SU-DHL-6 (cell line): ENCODE results near the gene CRHR2.

Source experiments
- EZH2phosphoT487 ChIP-seq: fragments of 200-600 bp; sonication (generic), shearing (Covaris generic); conservative IDR thresholded peaks from 2 replicates; pipeline ENCODE4 v1.6.1; 2018; ENCODE audit warnings: mild to moderate bottlenecking, antibody characterized with exemption, low read length, moderate library complexity, mixed read lengths
- TF ChIP-seq, protein P1 (sequence below): fragments of 200-600 bp; sonication (generic); IDR thresholded peaks from one replicate; pipeline ENCODE4 v1.5.1; 2017; ENCODE audit warnings: antibody characterized with exemption, mild to moderate bottlenecking, low read length, moderate library complexity; ENCODE audit not compliant: insufficient read depth, poor library complexity, severe bottlenecking

DNA sequence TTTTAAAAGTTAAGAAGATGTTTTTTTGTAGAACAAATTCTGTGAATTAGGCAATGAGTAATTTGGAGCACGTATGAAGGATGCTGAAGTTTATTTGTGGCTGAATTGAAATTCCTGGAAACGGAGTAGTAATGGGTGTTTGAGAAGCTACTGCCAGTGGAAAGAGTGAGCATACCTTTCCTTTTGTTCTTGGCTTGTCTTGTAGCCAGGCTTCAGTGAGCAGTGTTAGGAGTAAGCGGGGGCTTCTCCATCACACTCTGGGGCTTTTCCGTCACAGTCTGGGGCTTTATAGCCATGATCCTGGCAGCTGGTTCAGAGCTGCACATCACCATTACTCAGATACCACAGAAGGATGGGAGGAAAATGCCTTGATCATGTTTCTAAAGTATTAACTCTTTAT is 55.2 kb downstream of the CRHR2 start:
- TF ChIP-seq, protein P1, sequence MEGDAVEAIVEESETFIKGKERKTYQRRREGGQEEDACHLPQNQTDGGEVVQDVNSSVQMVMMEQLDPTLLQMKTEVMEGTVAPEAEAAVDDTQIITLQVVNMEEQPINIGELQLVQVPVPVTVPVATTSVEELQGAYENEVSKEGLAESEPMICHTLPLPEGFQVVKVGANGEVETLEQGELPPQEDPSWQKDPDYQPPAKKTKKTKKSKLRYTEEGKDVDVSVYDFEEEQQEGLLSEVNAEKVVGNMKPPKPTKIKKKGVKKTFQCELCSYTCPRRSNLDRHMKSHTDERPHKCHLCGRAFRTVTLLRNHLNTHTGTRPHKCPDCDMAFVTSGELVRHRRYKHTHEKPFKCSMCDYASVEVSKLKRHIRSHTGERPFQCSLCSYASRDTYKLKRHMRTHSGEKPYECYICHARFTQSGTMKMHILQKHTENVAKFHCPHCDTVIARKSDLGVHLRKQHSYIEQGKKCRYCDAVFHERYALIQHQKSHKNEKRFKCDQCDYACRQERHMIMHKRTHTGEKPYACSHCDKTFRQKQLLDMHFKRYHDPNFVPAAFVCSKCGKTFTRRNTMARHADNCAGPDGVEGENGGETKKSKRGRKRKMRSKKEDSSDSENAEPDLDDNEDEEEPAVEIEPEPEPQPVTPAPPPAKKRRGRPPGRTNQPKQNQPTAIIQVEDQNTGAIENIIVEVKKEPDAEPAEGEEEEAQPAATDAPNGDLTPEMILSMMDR, result no peak
- TF ChIP-seq EZH2phosphoT487, result no peak
